ENCODE measurements around the gene LRRC8E. TPM values are rescaled to one million over a fixed set of nuclear protein-coding genes. Genes with fewer than 3 reads are reported as not detected.
A peak's percentile ranks its signal among the peaks of the same experiment; 100 is the strongest.

Gene LRRC8E
- total and polyA plus RNA-seq, 2 of the 8 experiments (the other 6 are each of a cell fraction or from before 2014, with no cell fraction given): 2.7 to 2.9 TPM

DNA sequence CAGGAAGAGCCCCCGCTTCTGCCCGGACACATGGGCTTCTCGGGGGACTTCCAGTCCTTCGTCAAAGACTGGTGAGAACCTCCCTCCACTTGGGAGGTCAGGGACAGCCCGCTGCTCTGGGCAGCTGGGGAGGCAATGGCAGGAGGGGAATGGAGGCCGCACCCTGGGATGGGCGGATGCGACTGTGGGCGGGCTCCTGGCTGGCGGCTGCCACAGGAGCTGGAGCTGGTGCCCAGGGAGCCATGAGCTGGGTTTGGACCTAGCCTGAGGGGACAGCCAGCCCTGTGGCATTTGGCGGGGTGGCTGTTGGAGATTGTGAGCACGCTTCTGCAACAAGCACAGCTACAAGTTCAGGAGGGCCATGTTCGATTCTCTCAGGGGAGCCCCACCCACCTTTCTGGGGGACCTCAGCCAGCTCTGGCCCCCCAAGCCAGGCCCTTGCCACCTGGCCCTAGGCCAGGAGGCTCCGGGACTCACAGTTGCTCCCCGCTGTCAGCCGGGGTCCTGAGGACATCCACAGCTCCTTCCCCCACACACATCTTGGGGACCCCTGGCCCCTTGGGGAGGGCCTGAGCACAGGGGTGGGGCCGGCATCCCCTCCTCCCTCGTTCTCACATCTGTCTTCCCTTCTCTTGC, 23.3 kb downstream of the LRRC8E start:
- peak overlapping the region; percentile 35; the same call in 1 of the 2 replicates for H4K8ac ChIP-seq (ENCODE audit: extremely low read depth, insufficient read depth, low read length)
- H3K56ac ChIP-seq (replicated peaks; ENCODE audit: insufficient read length, low read depth, low read length): no peak overlapping the region
- H3K27me3 ChIP-seq (replicated peaks in 1 of 4; ENCODE audit: control insufficient read depth in 3 of 4, extremely low read depth in 1 of 4, insufficient read depth in 3 of 4, low read length in 3 of 4): peaks cover 8 to 22% (median 17%) of the 10 kb centered on the region in 4 experiments; a peak in 6 of 7 replicates
- peaks cover 5 to 30% (median 16%) of the 10 kb centered on the region in 4 experiments; a peak in 4 of 8 replicates for H3K36me3 ChIP-seq (ENCODE audit: control insufficient read depth in 2 of 4, insufficient read depth in 4 of 4, low read length in 3 of 4)
- no peak overlapping the region for H4K5ac ChIP-seq (ENCODE audit: insufficient read length, low read depth, low read length)
- H3K4ac ChIP-seq (replicated peaks; ENCODE audit: insufficient read length, low read depth, low read length): no peak overlapping the region
- H2BK5ac ChIP-seq (ENCODE audit: low read depth, low read length): no peak overlapping the region
- no peak overlapping the region for H2BK15ac ChIP-seq (ENCODE audit: low read length)
- DNase-seq (ENCODE audit: low read depth in 1 of 2, low spot score in 2 of 2) (no peak), FAIRE-seq (no peak)
- H3K79me2 ChIP-seq (ENCODE audit: control insufficient read depth in 1 of 2, insufficient read depth in 2 of 2, low read length in 2 of 2): peaks cover 0 to 4% of the 10 kb centered on the region in 2 experiments; a peak in 1 of 4 replicates
- H4K91ac ChIP-seq (replicated peaks; ENCODE audit: insufficient read length, low read length): no peak overlapping the region
- H3K27ac ChIP-seq (ENCODE audit: low read depth, low read length): no peak overlapping the region
- H3K9me3 ChIP-seq (ENCODE audit: insufficient read depth in 2 of 2, low read depth in 1 of 2, low read length in 1 of 2): no peaks in the 10 kb centered on the region
- no peaks in the 10 kb centered on the region for H3K4me1 ChIP-seq (replicated peaks in 1 of 4; ENCODE audit: control insufficient read depth in 3 of 4, insufficient read depth in 4 of 4, low read length in 3 of 4)
- no peak overlapping the region for H2AFZ ChIP-seq (ENCODE audit: low read length)
- no peak overlapping the region for H2AK5ac ChIP-seq (ENCODE audit: low read depth, low read length)
- POLR2A ChIA-PET (ENCODE audit: partially characterized antibody): interaction anchor here (0.7 to 2.3 kb wide), 5 partner anchors 8 to 43 kb away, joined by 3 to 8 read pairs (median 7); partner anchors contain the start of genes LRRC8E and MAP2K7
- 0 out of 2 replicates have a peak, but pooled peaks cover 2% of the 10 kb centered on the region for H3K79me1 ChIP-seq (ENCODE audit: low read depth, low read length)
- H2BK20ac ChIP-seq (ENCODE audit: low read length): no peak overlapping the region
- H2BK12ac ChIP-seq (ENCODE audit: low read depth, low read length): no peak overlapping the region
- H3K4me2 ChIP-seq (ENCODE audit: insufficient read depth in 1 of 2, low read depth in 2 of 2, low read length in 2 of 2): no peak overlapping the region
- no peak overlapping the region for H3K18ac ChIP-seq (ENCODE audit: extremely low read depth, low read length)
- no peak overlapping the region for H3K9ac ChIP-seq (replicated peaks in 1 of 4; ENCODE audit: extremely low read depth in 1 of 4, low read depth in 3 of 4, low read length in 3 of 4)
- H3K23ac ChIP-seq (ENCODE audit: insufficient read length): no peak overlapping the region
- TF ChIP-seq ASH2L (IDR thresholded peaks at IDR 0.05; ENCODE audit: low read length): no peak
- no peak for TF ChIP-seq RXRA (IDR thresholded peaks at IDR 0.05; ENCODE audit: insufficient read depth, low read depth, low read length)
- TF ChIP-seq EGR1 (IDR thresholded peaks at IDR 0.05; ENCODE audit: borderline replicate concordance, low read depth, low read length): no peak
- no peak for TF ChIP-seq GTF2F1 (IDR thresholded peaks at IDR 0.05; ENCODE audit: borderline replicate concordance, low read depth, low read length)
- TF ChIP-seq, protein P1, sequence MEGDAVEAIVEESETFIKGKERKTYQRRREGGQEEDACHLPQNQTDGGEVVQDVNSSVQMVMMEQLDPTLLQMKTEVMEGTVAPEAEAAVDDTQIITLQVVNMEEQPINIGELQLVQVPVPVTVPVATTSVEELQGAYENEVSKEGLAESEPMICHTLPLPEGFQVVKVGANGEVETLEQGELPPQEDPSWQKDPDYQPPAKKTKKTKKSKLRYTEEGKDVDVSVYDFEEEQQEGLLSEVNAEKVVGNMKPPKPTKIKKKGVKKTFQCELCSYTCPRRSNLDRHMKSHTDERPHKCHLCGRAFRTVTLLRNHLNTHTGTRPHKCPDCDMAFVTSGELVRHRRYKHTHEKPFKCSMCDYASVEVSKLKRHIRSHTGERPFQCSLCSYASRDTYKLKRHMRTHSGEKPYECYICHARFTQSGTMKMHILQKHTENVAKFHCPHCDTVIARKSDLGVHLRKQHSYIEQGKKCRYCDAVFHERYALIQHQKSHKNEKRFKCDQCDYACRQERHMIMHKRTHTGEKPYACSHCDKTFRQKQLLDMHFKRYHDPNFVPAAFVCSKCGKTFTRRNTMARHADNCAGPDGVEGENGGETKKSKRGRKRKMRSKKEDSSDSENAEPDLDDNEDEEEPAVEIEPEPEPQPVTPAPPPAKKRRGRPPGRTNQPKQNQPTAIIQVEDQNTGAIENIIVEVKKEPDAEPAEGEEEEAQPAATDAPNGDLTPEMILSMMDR (IDR thresholded peaks at IDR 0.05; ENCODE audit: control extremely low read depth in 1 of 3, insufficient read depth in 1 of 3, low read depth in 1 of 3, low read length in 3 of 3): no peak
- no peak overlapping the region for H3K4me3 ChIP-seq (ENCODE audit: extremely low read depth in 1 of 4, insufficient read depth in 2 of 4, low read depth in 3 of 4, low read length in 4 of 4)
- peaks cover 4% of the 10 kb centered on the region; the same call in 1 of the 2 replicates for H3K23me2 ChIP-seq (ENCODE audit: low read depth, low read length)
- no peak overlapping the region for H3K14ac ChIP-seq (ENCODE audit: insufficient read length)
- WGBS, 2 experiments (ENCODE audit: extremely low coverage in 1 of 2, insufficient coverage in 1 of 2, insufficient read length in 1 of 2, insufficient replicate concordance in 2 of 2, low coverage in 1 of 2, low lambda C conversion rate in 2 of 2, missing lambda C conversion rate in 1 of 2): 91% methylated on average over 13 of the region's 18 CpGs; no CpG with 5 or more reads in 1 of the 2 experiments
- H2BK120ac ChIP-seq (replicated peaks; ENCODE audit: low read depth, low read length): no peak overlapping the region
- peaks cover 5 to 22% of the 10 kb centered on the region in 2 experiments for H4K20me1 ChIP-seq (replicated peaks in 1 of 2; ENCODE audit: control insufficient read depth in 1 of 2, insufficient read depth in 2 of 2, low read length in 2 of 2)
- CTCF ChIA-PET (ENCODE audit: partially characterized antibody): interaction anchor here (0.7 to 2.3 kb wide), 13 partner anchors 9 to 59 kb away, joined by 3 to 9 read pairs (median 3); no protein-coding TSS in a partner anchor

Measured in H1 (cell line).